Stimulated activated naive B cell treated with anti-CD40 and anti-IgM and Interleukin-4, amounts not matched to agents 10 μg/mL and 1 μg/mL and 100 μg/mL, for 72 hours (primary cell): ENCODE measurements around the gene LRRC71.

Experiments used
- ATAC-seq, 2 donors: fragments of 150-1000 bp; cut with Tn5 transposase; replicated peaks; 2 replicates each; pipeline ENCODE4 v1.10.0; 2021; ENCODE audit warnings: moderate library complexity in 1 of 2
- DNase-seq: peaks from one replicate; pipeline ENCODE4 v3.0.0; 2021
- H3K27ac Mint-ChIP-seq: one replicate; pipeline ENCODE4 v1.8.0; 2022; ENCODE audit warnings: mild to moderate bottlenecking, mixed read lengths
- H3K27me3 Mint-ChIP-seq, 2 donors: one replicate each; pipeline ENCODE4 v1.8.0; 2022; ENCODE audit warnings: mixed read lengths in 2 of 2
- H3K36me3 Mint-ChIP-seq, 2 donors: one replicate each; pipeline ENCODE4 v1.8.0; 2022; ENCODE audit warnings: mixed read lengths in 2 of 2, mild to moderate bottlenecking in 1 of 2
- H3K4me1 Mint-ChIP-seq, 2 donors: one replicate each; pipeline ENCODE4 v1.8.0; 2022; ENCODE audit warnings: mixed read lengths in 2 of 2, mild to moderate bottlenecking in 1 of 2
- H3K4me3 Mint-ChIP-seq, 2 donors: one replicate each; pipeline ENCODE4 v1.8.0; 2022; ENCODE audit warnings: mild to moderate bottlenecking in 2 of 2, mixed read lengths in 2 of 2, moderate library complexity in 1 of 2
- H3K9me3 Mint-ChIP-seq, 2 donors: one replicate each; pipeline ENCODE4 v1.8.0; 2022; ENCODE audit warnings: mixed read lengths in 2 of 2, mild to moderate bottlenecking in 1 of 2

Gene LRRC71

GRCh38 chr1:156973417-156973816 lies 53.0 kb downstream of the LRRC71 start:
- ATAC-seq = no peak
- H3K36me3 Mint-ChIP-seq = no peaks in the 10 kb centered on the region
- no peak for DNase-seq
- no peak overlapping the region for H3K27ac Mint-ChIP-seq
- H3K4me1 Mint-ChIP-seq = no peaks in the 10 kb centered on the region
- H3K9me3 Mint-ChIP-seq = no peaks in the 10 kb centered on the region
- peaks cover 22 to 39% of the 10 kb centered on the region in 2 donors for H3K27me3 Mint-ChIP-seq
- H3K4me3 Mint-ChIP-seq = no peak overlapping the region

- DNase-seq (no peak), ATAC-seq (no peak)
- H3K27me3 Mint-ChIP-seq = peaks cover 21 to 32% of the 10 kb centered on the region in 2 donors
- no peaks in the 10 kb centered on the region for H3K9me3 Mint-ChIP-seq
- no peaks in the 10 kb centered on the region for H3K36me3 Mint-ChIP-seq
- H3K4me3 Mint-ChIP-seq = no peak overlapping the region
- no peaks in the 10 kb centered on the region for H3K4me1 Mint-ChIP-seq
- no peak overlapping the region for H3K27ac Mint-ChIP-seq
These were observed 54.7 kb downstream of the LRRC71 start for GRCh38 chr1:156975084-156975483.

GRCh38 chr1:156980551-156980950 lies 60.1 kb downstream of the LRRC71 start:
- H3K36me3 Mint-ChIP-seq = no peaks in the 10 kb centered on the region
- no peak overlapping the region for H3K27ac Mint-ChIP-seq
- no peak for ATAC-seq

More at GRCh38 chr1:156980551-156980950, 60.1 kb downstream of the LRRC71 start:
- H3K27me3 Mint-ChIP-seq = peaks cover 27 to 30% of the 10 kb centered on the region in 2 donors
- no peak overlapping the region for H3K4me3 Mint-ChIP-seq
- no peak for DNase-seq
- H3K9me3 Mint-ChIP-seq = no peaks in the 10 kb centered on the region
- H3K4me1 Mint-ChIP-seq = no peaks in the 10 kb centered on the region
